Upper lobe of left lung (tissue), 6 donors: ENCODE results near the gene VSIR. TPM values are rescaled to one million over a fixed set of nuclear protein-coding genes. Genes with fewer than 3 reads are reported as not detected.

ENCODE experiments used
- ATAC-seq, 2 donors: fragments of 200-7000 bp; cut with Tn5 transposase; one replicate each; pipeline ENCODE4 v1.9.1; 2022; ENCODE audit warnings: mild to moderate bottlenecking in 2 of 2, moderate library complexity in 2 of 2; ENCODE audit not compliant: low FRiP score in 2 of 2
- DNase-seq, 2 donors: peaks; one replicate each; pipeline ENCODE4 v3.0.0-alpha.2; 2019 to 2020
- H3K27ac ChIP-seq, 4 donors: fragments of 200-600 bp; sonication (generic); one replicate each; pipeline ENCODE4 v1.5.1; 2016 to 2019
- H3K27me3 ChIP-seq, 4 donors: fragments of 200-600 bp; sonication (generic); one replicate each; pipeline ENCODE4 v1.5.1; 2017 to 2019
- H3K36me3 ChIP-seq, 4 donors: fragments of 200-600 bp; sonication (generic); one replicate each; pipeline ENCODE4 v1.5.1; 2016 to 2019
- H3K4me1 ChIP-seq, 4 donors: fragments of 200-600 bp; sonication (generic); one replicate each; pipeline ENCODE4 v1.5.1; 2018 to 2019
- H3K4me3 ChIP-seq, 4 donors: fragments of 200-600 bp; sonication (generic); one replicate each; pipeline ENCODE4 v1.5.1; 2017 to 2019; ENCODE audit warnings: mild to moderate bottlenecking in 2 of 4, moderate library complexity in 1 of 4
- H3K9me3 ChIP-seq, 4 donors: fragments of 200-600 bp; sonication (generic); one replicate each; pipeline ENCODE4 v1.5.1; 2018 to 2019
- EP300 ChIP-seq, 4 donors: sonication (generic); formaldehyde crosslinking; IDR thresholded peaks; one replicate each; pipeline ENCODE4 v1.5.1; 2017; ENCODE audit warnings: antibody characterized with exemption in 4 of 4, control low read depth in 2 of 4
- POLR2A ChIP-seq, 4 donors: fragments of 450-650 bp; IDR thresholded peaks; one replicate each; pipeline ENCODE4 v1.5.1; 2016 to 2017; ENCODE audit warnings: antibody characterized with exemption in 4 of 4, mild to moderate bottlenecking in 2 of 4
- POLR2AphosphoS5 ChIP-seq, 2 donors: sonication (generic); formaldehyde crosslinking; IDR thresholded peaks; one replicate each; pipeline ENCODE4 v1.5.1; 2017; ENCODE audit warnings: antibody characterized with exemption in 2 of 2
- WGBS, 2 donors: methylation state at CpG; one replicate each; pipeline ENCODE4 v1.1.5; 2017 to 2018; 5-methylcytosine and 5-hydroxymethylcytosine counted together
- total RNA-seq, 6 donors: library from RNA; depleted of rRNA in 4 of 6; stranded (reverse); fragments of >200 nt in 4 of 6; gene quantifications; one replicate each; pipeline versions ENCODE4 v1.1.0 to v1.2.1, GENCODE V29; 2016 to 2021
- TF ChIP-seq, protein P1 (sequence below), 6 experiments: fragments of 450-650 bp in 4 of 6; fragments of 200-600 bp in 2 of 6; sonication (generic) in 2 of 6; IDR thresholded peaks; one replicate each; pipeline ENCODE4 v1.5.1; 2016 to 2019; ENCODE audit warnings: antibody characterized with exemption in 6 of 6
- donor health status: DM: no; HTN: no; CAD: no; lungs with moderate emphysema.
- donor health status: DM: no; HTN: yes; CAD: no; lungs with severe emphysema.

Gene VSIR
- total RNA-seq, 6 donors from 2014 or later = 51.7 to 167 (median 92.5) TPM

DNA sequence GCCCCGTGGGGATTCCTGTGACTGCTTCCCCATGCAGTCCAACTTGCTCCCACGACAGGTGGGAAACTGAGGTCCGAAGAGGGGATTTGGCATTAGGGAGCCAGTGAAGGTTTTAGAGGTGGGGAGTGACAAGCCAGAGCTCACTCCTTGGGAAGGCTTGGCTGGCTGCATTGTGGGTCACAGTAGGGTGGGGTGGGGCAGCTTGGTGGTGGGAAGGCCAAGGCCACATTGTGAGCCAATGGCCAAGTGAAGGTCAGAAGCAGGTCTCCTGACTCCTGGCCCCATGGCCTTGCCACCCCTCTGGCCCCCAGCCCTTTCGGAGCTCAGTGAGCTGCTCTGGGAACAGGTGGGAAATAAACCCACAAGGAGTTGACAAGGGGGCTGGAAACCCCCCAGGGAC, 56.3 kb downstream of the VSIR start:
- no peak for ATAC-seq
- H3K4me1 ChIP-seq = peaks cover 40 to 61% (median 49%) of the 10 kb centered on the region in 4 donors
- H3K27me3 ChIP-seq = no peaks in the 10 kb centered on the region
- H3K9me3 ChIP-seq = no peaks in the 10 kb centered on the region
- no peaks in the 10 kb centered on the region for H3K36me3 ChIP-seq
- H3K27ac ChIP-seq = peak overlapping the region in 3 of 4 donors; percentile 13 to 44 (median 29)
- TF ChIP-seq POLR2AphosphoS5 (IDR thresholded peaks at IDR 0.05) (no peak), POLR2A (IDR thresholded peaks at IDR 0.05) (no peak), EP300 (IDR thresholded peaks at IDR 0.05) (no peak)
- TF ChIP-seq, protein P1, sequence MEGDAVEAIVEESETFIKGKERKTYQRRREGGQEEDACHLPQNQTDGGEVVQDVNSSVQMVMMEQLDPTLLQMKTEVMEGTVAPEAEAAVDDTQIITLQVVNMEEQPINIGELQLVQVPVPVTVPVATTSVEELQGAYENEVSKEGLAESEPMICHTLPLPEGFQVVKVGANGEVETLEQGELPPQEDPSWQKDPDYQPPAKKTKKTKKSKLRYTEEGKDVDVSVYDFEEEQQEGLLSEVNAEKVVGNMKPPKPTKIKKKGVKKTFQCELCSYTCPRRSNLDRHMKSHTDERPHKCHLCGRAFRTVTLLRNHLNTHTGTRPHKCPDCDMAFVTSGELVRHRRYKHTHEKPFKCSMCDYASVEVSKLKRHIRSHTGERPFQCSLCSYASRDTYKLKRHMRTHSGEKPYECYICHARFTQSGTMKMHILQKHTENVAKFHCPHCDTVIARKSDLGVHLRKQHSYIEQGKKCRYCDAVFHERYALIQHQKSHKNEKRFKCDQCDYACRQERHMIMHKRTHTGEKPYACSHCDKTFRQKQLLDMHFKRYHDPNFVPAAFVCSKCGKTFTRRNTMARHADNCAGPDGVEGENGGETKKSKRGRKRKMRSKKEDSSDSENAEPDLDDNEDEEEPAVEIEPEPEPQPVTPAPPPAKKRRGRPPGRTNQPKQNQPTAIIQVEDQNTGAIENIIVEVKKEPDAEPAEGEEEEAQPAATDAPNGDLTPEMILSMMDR (IDR thresholded peaks at IDR 0.05) = no peak
- H3K4me3 ChIP-seq = no peak overlapping the region
- WGBS, 2 donors = 82 to 91% methylated on average over 3 to 4 of the region's 4 CpGs
- DNase-seq = no peak

DNA sequence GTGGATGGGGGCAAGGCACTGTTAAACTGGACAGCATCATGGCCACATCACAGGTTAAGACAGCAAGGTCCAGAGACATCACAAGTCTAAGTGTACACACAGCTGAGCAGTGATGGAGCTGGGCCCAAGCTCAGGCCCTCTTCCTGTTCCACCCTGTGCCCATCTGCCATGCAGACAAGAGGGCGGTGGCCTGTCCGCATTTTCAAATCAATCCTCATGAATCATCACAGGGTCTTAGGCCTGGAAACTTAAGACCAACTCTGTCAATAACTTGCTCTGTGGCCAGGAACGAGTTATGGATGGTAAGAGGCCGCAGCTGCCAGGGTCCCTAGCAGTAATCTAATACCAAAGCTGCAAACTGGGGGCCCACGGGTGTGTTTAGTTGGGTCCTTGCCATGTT, 56.9 kb downstream of the VSIR start:
- TF ChIP-seq POLR2AphosphoS5 (IDR thresholded peaks at IDR 0.05) (no peak), POLR2A (IDR thresholded peaks at IDR 0.05) (no peak), EP300 (IDR thresholded peaks at IDR 0.05) (no peak)
- TF ChIP-seq, protein P1 (IDR thresholded peaks at IDR 0.05) = no peak
- Histone ChIP-seq H3K9me3 (no peaks in the 10 kb centered on the region), H3K27ac (peak overlapping the region in 1 of 4 donors; percentile 13), H3K27me3 (no peaks in the 10 kb centered on the region), H3K4me1 (peaks cover 40 to 61% (median 49%) of the 10 kb centered on the region in 4 donors), H3K36me3 (no peaks in the 10 kb centered on the region), H3K4me3 (no peak overlapping the region)
- 87 to 90% methylated on average over 5 of the region's 5 CpGs for WGBS, 2 donors
- no peak for ATAC-seq
- no peak for DNase-seq

DNA sequence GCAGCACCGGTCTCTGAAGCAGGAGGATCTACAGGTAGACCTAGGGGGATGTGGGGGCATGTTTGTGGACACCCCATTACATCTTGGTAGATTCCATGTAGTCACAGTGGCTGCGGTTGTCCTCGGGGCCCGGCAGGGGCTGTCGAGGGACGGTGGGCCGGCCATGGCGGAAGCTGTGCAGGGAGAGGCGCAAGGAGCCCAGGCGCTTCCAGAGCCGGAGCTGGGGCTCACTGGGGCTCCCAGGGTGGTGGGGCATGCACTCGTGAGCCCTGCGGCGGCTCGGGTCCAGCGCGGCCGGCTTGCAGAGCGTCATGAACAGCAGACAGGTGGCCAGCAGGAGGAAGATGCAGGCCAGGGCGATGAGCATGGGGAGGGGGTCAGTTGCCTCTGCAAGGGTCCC, 57.5 kb downstream of the VSIR start:
- H3K27ac ChIP-seq = peak overlapping the region in 1 of 4 donors; percentile 84
- H3K4me1 ChIP-seq = peaks cover 40 to 61% (median 49%) of the 10 kb centered on the region in 4 donors
- H3K27me3 ChIP-seq = no peaks in the 10 kb centered on the region
- H3K9me3 ChIP-seq = no peaks in the 10 kb centered on the region
- ATAC-seq (no peak), DNase-seq (peak in 1 of 2 donors; percentile 78)
- no peak overlapping the region for H3K4me3 ChIP-seq
- TF ChIP-seq POLR2A (IDR thresholded peaks at IDR 0.05) = no peak
- TF ChIP-seq POLR2AphosphoS5 (IDR thresholded peaks at IDR 0.05) = no peak
- TF ChIP-seq EP300 (IDR thresholded peaks at IDR 0.05) = no peak
- TF ChIP-seq, protein P1 (IDR thresholded peaks at IDR 0.05) = no peak
- WGBS, 2 donors = 96 to 97% methylated on average over 19 to 20 of the region's 20 CpGs
- H3K36me3 ChIP-seq = no peaks in the 10 kb centered on the region

DNA sequence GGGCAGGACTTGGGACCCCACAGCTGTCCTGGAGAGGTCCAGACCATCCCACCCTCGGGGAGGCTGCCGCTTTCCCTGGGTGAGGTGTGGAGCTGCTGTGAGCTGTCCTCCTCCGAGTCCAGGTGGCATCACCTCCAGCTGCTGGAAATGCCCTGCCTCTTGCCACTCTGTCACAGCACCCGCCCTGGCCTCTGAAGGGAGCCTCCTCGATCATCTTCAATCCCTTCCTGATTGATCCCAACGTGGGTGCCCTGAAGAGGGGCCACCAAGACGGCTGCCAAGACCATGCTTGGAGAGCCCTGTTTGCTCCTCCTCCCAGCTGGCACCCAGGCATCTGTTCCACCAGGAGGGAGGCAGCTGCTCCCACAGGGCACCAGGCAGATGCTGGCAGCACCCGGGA, 58.3 kb downstream of the VSIR start:
- DNase-seq (no peak), ATAC-seq (no peak)
- H3K9me3 ChIP-seq = no peaks in the 10 kb centered on the region
- peak overlapping the region in 1 of 4 donors; percentile 1 for H3K4me3 ChIP-seq
- 60 to 73% methylated on average over 2 to 7 of the region's 8 CpGs for WGBS, 2 donors
- H3K36me3 ChIP-seq = no peaks in the 10 kb centered on the region
- peak overlapping the region; percentile 12 to 90 (median 85) for H3K27ac ChIP-seq
- H3K4me1 ChIP-seq = peaks cover 40 to 61% (median 49%) of the 10 kb centered on the region in 4 donors
- TF ChIP-seq POLR2AphosphoS5 (IDR thresholded peaks at IDR 0.05) (no peak), POLR2A (IDR thresholded peaks at IDR 0.05) (no peak), EP300 (IDR thresholded peaks at IDR 0.05) (no peak)
- TF ChIP-seq, protein P1 (IDR thresholded peaks at IDR 0.05) = no peak
- H3K27me3 ChIP-seq = no peaks in the 10 kb centered on the region

DNA sequence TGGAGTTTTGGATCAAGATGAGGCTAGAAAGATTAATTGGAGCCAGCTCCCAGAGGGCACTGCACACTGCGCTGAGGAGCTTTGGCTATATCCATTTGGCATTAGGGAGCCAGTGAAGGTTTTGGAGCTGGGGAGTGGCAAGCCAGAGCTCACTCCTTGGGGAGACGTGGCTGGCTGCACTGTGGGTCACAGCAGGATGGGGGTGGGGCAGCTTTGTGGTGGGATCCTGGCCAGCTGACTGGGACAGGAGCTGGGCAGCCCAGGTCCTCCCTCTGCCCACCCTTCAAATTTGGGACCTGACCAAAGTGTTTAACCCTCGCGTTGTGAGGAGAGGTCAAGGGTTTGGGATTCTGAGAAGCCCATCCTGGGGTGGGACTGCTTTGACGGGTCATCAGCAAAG, 58.7 kb downstream of the VSIR start:
- TF ChIP-seq EP300 (IDR thresholded peaks at IDR 0.05) (no peak), POLR2AphosphoS5 (IDR thresholded peaks at IDR 0.05) (no peak), POLR2A (IDR thresholded peaks at IDR 0.05) (no peak)
- TF ChIP-seq, protein P1 (IDR thresholded peaks at IDR 0.05) = no peak
- peak overlapping the region in 1 of 4 donors; percentile 1 for H3K4me3 ChIP-seq
- ATAC-seq = no peak
- DNase-seq = no peak
- no peaks in the 10 kb centered on the region for H3K9me3 ChIP-seq
- H3K36me3 ChIP-seq = no peaks in the 10 kb centered on the region
- peak overlapping the region; percentile 74 to 90 (median 85) for H3K27ac ChIP-seq
- WGBS, 2 donors = 67 to 72% methylated on average over 5 of the region's 5 CpGs
- H3K4me1 ChIP-seq = peaks cover 40 to 60% (median 48%) of the 10 kb centered on the region in 4 donors
- no peaks in the 10 kb centered on the region for H3K27me3 ChIP-seq
